IMR-90 (cell line): ENCODE results near the gene KRTDAP. TPM values are rescaled to one million over a fixed set of nuclear protein-coding genes. Genes with fewer than 3 reads are reported as not detected.
"Not testable (repeated sequence)": the region's sequence is repeated elsewhere in the genome, so short reads cannot be mapped to it uniquely, and the experiment has no call there.

Experiments
- ATAC-seq: fragments of 200-7000 bp; cut with Tn5 transposase; 2 replicates; pipeline ENCODE4 v1.9.1; 2020; ENCODE audit warnings: low read depth, mild to moderate bottlenecking, moderate library complexity
- BruUV-seq: library from RNA; stranded (reverse); fragments of 400-500 nt; replicated peaks from 2 replicates; lab custom pipeline; 2021; lab: Mats Ljungman, UMichigan
- CTCF ChIA-PET: fragments of 300-600 bp; formaldehyde crosslinking; extraction: SDS; loops from one replicate; lab custom pipeline; 2021; ENCODE audit warnings: antibody characterized with exemption; lab: Yijun Ruan, JAX
- POLR2A ChIA-PET: fragments of 300-600 bp; sonication (Branson Sonifier 250); formaldehyde crosslinking; loops from one replicate; lab custom pipeline; 2022; ENCODE audit warnings: antibody characterized with exemption; ENCODE audit not compliant: unreplicated experiment; lab: Charles Lee
- DNase-seq: peaks from one replicate; pipeline ENCODE4 v3.0.0; 2013
- H2AFZ ChIP-seq: replicated peaks from 2 replicates; pipeline ENCODE3; 2013; ENCODE audit warnings: low read length, mild to moderate bottlenecking; ENCODE audit not compliant: poor library complexity
- H2AK5ac ChIP-seq: 2 replicates; pipeline ENCODE4 v1.6.1; 2013; ENCODE audit warnings: low read depth, low read length, inconsistent platforms
- H2AK9ac ChIP-seq: replicated peaks from 2 replicates; pipeline ENCODE3; 2013; ENCODE audit warnings: mild to moderate bottlenecking, low read depth, low read length, moderate library complexity; ENCODE audit not compliant: poor library complexity
- H2BK120ac ChIP-seq: 2 replicates; pipeline ENCODE4 v1.6.1; 2013; ENCODE audit warnings: low read depth, low read length, inconsistent platforms
- H2BK15ac ChIP-seq: 3 replicates; pipeline ENCODE4 v1.6.1; 2013; ENCODE audit warnings: low read depth, low read length, inconsistent platforms
- H2BK20ac ChIP-seq: 2 replicates; pipeline ENCODE4 v1.6.1; 2013; ENCODE audit warnings: low read depth, mild to moderate bottlenecking, inconsistent platforms, low read length, moderate library complexity
- H2BK5ac ChIP-seq: 2 replicates; pipeline ENCODE4 v1.6.1; 2013; ENCODE audit warnings: mild to moderate bottlenecking, low read depth, low read length, inconsistent platforms; ENCODE audit not compliant: poor library complexity, severe bottlenecking
- H3K14ac ChIP-seq: replicated peaks from 2 replicates; pipeline ENCODE4 v1.6.1; 2013; ENCODE audit warnings: low read depth, low read length, inconsistent platforms
- H3K18ac ChIP-seq: 2 replicates; pipeline ENCODE4 v1.6.1; 2013; ENCODE audit warnings: low read depth, low read length, control low read depth
- H3K23ac ChIP-seq: 2 replicates; pipeline ENCODE4 v1.6.1; 2013; ENCODE audit warnings: low read depth, low read length, inconsistent platforms
- H3K27ac ChIP-seq: 2 replicates; pipeline ENCODE4 v1.5.1; 2013; ENCODE audit warnings: mild to moderate bottlenecking, control low read depth, low read length; ENCODE audit not compliant: insufficient read depth
- H3K27me3 ChIP-seq: 2 replicates; pipeline ENCODE4 v1.6.1; 2013; ENCODE audit warnings: low read length; ENCODE audit not compliant: control insufficient read depth, insufficient read depth
- H3K36me3 ChIP-seq: 2 replicates; pipeline ENCODE4 v1.6.1; 2013; ENCODE audit warnings: low read length, mixed read lengths; ENCODE audit not compliant: control insufficient read depth, insufficient read depth
- H3K4ac ChIP-seq: 2 replicates; pipeline ENCODE4 v1.6.1; 2013; ENCODE audit warnings: low read depth, low read length, inconsistent platforms
- H3K4me1 ChIP-seq: 2 replicates; pipeline ENCODE4 v1.6.1; 2013; ENCODE audit warnings: low read length, mixed read lengths; ENCODE audit not compliant: control insufficient read depth, insufficient read depth
- H3K4me2 ChIP-seq: 2 replicates; pipeline ENCODE4 v1.6.1; 2013; ENCODE audit warnings: low read depth, mild to moderate bottlenecking, control low read depth, low read length, moderate library complexity
- H3K4me3 ChIP-seq: 2 replicates; pipeline ENCODE4 v1.5.1; 2013; ENCODE audit warnings: low read depth, mild to moderate bottlenecking, control low read depth, low read length, moderate library complexity; ENCODE audit not compliant: insufficient read depth
- H3K56ac ChIP-seq: 2 replicates; pipeline ENCODE4 v1.6.1; 2013; ENCODE audit warnings: low read length, inconsistent platforms; ENCODE audit not compliant: insufficient read depth; ENCODE audit errors: extremely low read depth
- H3K79me1 ChIP-seq, 2 experiments: 2 replicates each; pipeline ENCODE4 v1.6.1; 2013; ENCODE audit warnings: low read length in 2 of 2, inconsistent platforms in 1 of 2, low read depth in 1 of 2
- H3K9ac ChIP-seq: 2 replicates; pipeline ENCODE4 v1.6.1; 2013; ENCODE audit warnings: low read depth, low read length, control low read depth
- H3K9me1 ChIP-seq: 2 replicates; pipeline ENCODE4 v1.6.1; 2013; ENCODE audit warnings: low read length, inconsistent platforms; ENCODE audit not compliant: insufficient read depth
- H3K9me3 ChIP-seq: 2 replicates; pipeline ENCODE4 v1.6.1; 2013; ENCODE audit warnings: low read length; ENCODE audit not compliant: control insufficient read depth, insufficient read depth
- H4K20me1 ChIP-seq: 2 replicates; pipeline ENCODE4 v1.6.1; 2013; ENCODE audit warnings: low read length, inconsistent platforms; ENCODE audit not compliant: insufficient read depth
- H4K5ac ChIP-seq: 2 replicates; pipeline ENCODE4 v1.6.1; 2013; ENCODE audit warnings: mild to moderate bottlenecking, low read depth, low read length, control low read depth
- H4K8ac ChIP-seq, 2 experiments: 2 replicates each; pipeline ENCODE4 v1.6.1; 2013; ENCODE audit warnings: low read depth in 2 of 2, low read length in 2 of 2, control low read depth in 1 of 2, inconsistent platforms in 1 of 2
- H4K91ac ChIP-seq: 2 replicates; pipeline ENCODE4 v1.6.1; 2013; ENCODE audit warnings: low read depth, low read length, inconsistent platforms; ENCODE audit not compliant: insufficient read depth
- BHLHE40 ChIP-seq: fragments of 150-350 bp; IDR thresholded peaks from 2 replicates; pipeline ENCODE4 v1.6.1; 2016; ENCODE audit warnings: mild to moderate bottlenecking, low read depth, low read length
- CEBPB ChIP-seq: IDR thresholded peaks from 2 replicates; pipeline ENCODE4 v1.6.1; 2012; ENCODE audit warnings: low read depth, low read length, improper control_type of control experiment
- CHD1 ChIP-seq: IDR thresholded peaks from 2 replicates; pipeline ENCODE4 v1.6.1; 2012; ENCODE audit warnings: low read depth, low read length, improper control_type of control experiment
- FOS ChIP-seq: fragments of 150-350 bp; IDR thresholded peaks from 2 replicates; pipeline ENCODE4 v1.6.1; 2016; ENCODE audit warnings: low read depth, low read length
- MAZ ChIP-seq: IDR thresholded peaks from 2 replicates; pipeline ENCODE4 v1.6.1; 2012; ENCODE audit warnings: low read depth, mild to moderate bottlenecking, low read length, improper control_type of control experiment, moderate library complexity, borderline replicate concordance
- POLR2A ChIP-seq: IDR thresholded peaks from 2 replicates; pipeline ENCODE4 v1.6.1; 2012; ENCODE audit warnings: mild to moderate bottlenecking, low read depth, low read length
- RCOR1 ChIP-seq: IDR thresholded peaks from 2 replicates; pipeline ENCODE4 v1.6.1; 2012; ENCODE audit warnings: mild to moderate bottlenecking, low read length, improper control_type of control experiment; ENCODE audit not compliant: insufficient replicate concordance
- RFX5 ChIP-seq: IDR thresholded peaks from 2 replicates; pipeline ENCODE4 v1.8.0; 2012; ENCODE audit warnings: low read depth, mild to moderate bottlenecking, low read length, moderate library complexity
- SMC3 ChIP-seq: fragments of 150-350 bp; IDR thresholded peaks from 2 replicates; pipeline ENCODE4 v1.6.1; 2016; ENCODE audit warnings: low read depth, mild to moderate bottlenecking, antibody characterized with exemption, low read length, moderate library complexity
- WGBS, 2 experiments: methylation state at CpG; one replicate each; pipeline versions ENCODE4 v1.1.5 to v1.1.7; 2013; ENCODE audit warnings: missing lambda C conversion rate in 2 of 2; ENCODE audit not compliant: insufficient read length in 1 of 2; ENCODE audit errors: extremely low coverage in 2 of 2; 5-methylcytosine and 5-hydroxymethylcytosine counted together
- dilution Hi-C: fragments of 300-500 bp; cut with HindIII; formaldehyde crosslinking; loops from one replicate; pipeline ENCODE4 v1.14.3; 2018; ENCODE audit warnings: low sequenced_read_pairs; ENCODE audit not compliant: unreplicated experiment
- in situ Hi-C: fragments of 300-500 bp; cut with MboI; formaldehyde crosslinking; loops from 3 replicates; pipeline ENCODE4 v1.14.3; 2019; ENCODE audit warnings: low sequenced_read_pairs, inconsistent platforms, mixed read lengths
- intact Hi-C: fragments of 100-400 bp; cut with micrococcal nuclease; formaldehyde crosslinking; loops from 2 replicates; pipeline ENCODE4 v1.10.0; 2022
- polyA plus RNA-seq, 3 experiments: library from polyadenylated mRNA; depleted of rRNA; stranded (reverse); fragments of >200 nt; gene quantifications; 2 replicates each; pipeline ENCODE4 v1.2.3, GENCODE V29; 2012; ENCODE audit warnings: low replicate concordance in 1 of 3
- total RNA-seq: library from RNA; depleted of rRNA; stranded (reverse); fragments of >200 nt; gene quantifications from 2 replicates; pipeline ENCODE4 v1.2.3, GENCODE V29; 2012
- TF ChIP-seq, protein P1 (sequence below): fragments of 150-350 bp; IDR thresholded peaks from 2 replicates; pipeline ENCODE4 v1.6.1; 2017; ENCODE audit warnings: mild to moderate bottlenecking, antibody characterized with exemption, low read length, low read depth

The KRTDAP gene
- total and polyA plus RNA-seq, 2 of the 4 experiments (the other 2 are of a cell fraction) = not detected

DNA sequence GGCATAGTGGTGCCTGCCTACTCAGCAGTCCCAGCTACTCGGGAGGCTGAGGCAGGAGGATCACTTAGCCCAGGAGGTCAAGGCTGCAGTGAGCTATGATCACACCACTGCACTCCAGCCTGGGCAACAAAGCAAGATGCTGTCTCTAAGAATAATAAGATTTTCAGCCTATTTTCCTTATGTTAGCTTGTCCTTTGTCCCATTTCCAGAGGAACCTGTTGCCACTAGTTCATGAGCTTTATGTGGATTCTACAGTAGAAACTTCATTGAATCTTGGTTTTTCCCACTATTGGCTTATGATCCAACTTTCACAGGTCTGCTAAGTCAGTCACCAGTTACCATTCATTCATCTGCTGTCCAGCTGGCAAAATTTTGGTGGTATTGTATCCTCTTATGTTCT lies 24.0 kb downstream of the KRTDAP start:
- intact Hi-C loops = loop anchor here (10.0 kb wide), 1 partner anchor 111 kb away; the partner anchor contains the start of gene FFAR3
- Histone ChIP-seq H3K27me3 (peaks cover 3% of the 10 kb centered on the region), H2BK20ac (no peak overlapping the region), H3K4me3 (no peak overlapping the region), H3K18ac (no peak overlapping the region), H4K8ac (no peak overlapping the region), H2AK5ac (no peak overlapping the region), H3K79me1 (no peaks in the 10 kb centered on the region), H3K9me1 (no peaks in the 10 kb centered on the region), H2BK15ac (no peak overlapping the region), H2AK9ac (no peak overlapping the region), H3K4me1 (no peaks in the 10 kb centered on the region), H3K23ac (no peak overlapping the region), H2AFZ (no peak overlapping the region), H4K20me1 (no peaks in the 10 kb centered on the region), H3K56ac (no peak overlapping the region), H4K5ac (no peak overlapping the region), H3K4ac (no peak overlapping the region), H3K36me3 (no peaks in the 10 kb centered on the region), H3K9me3 (no peaks in the 10 kb centered on the region), H3K4me2 (no peak overlapping the region), H2BK5ac (no peak overlapping the region), H3K9ac (no peak overlapping the region), H4K91ac (no peak overlapping the region), H2BK120ac (no peak overlapping the region), H3K27ac (no peak overlapping the region), H3K14ac (no peak overlapping the region)
- ChIA-PET POLR2A (no interaction called here), CTCF (no interaction called here)
- whole genome bisulfite sequencing, 2 experiments = no CpG with 5 or more reads among the region's 1 CpG
- TF ChIP-seq FOS (no peak), MAZ (no peak), RCOR1 (no peak), CEBPB (no peak), BHLHE40 (no peak), CHD1 (no peak), SMC3 (no peak), RFX5 (no peak), POLR2A (no peak)
- TF ChIP-seq, protein P1, sequence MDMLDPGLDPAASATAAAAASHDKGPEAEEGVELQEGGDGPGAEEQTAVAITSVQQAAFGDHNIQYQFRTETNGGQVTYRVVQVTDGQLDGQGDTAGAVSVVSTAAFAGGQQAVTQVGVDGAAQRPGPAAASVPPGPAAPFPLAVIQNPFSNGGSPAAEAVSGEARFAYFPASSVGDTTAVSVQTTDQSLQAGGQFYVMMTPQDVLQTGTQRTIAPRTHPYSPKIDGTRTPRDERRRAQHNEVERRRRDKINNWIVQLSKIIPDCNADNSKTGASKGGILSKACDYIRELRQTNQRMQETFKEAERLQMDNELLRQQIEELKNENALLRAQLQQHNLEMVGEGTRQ = no peak
- dilution Hi-C loops = no loop called here
- ATAC-seq (no peak), DNase-seq (no peak)
- in situ Hi-C loops = no loop called here
- BruUV-seq = no TSS peak

DNA sequence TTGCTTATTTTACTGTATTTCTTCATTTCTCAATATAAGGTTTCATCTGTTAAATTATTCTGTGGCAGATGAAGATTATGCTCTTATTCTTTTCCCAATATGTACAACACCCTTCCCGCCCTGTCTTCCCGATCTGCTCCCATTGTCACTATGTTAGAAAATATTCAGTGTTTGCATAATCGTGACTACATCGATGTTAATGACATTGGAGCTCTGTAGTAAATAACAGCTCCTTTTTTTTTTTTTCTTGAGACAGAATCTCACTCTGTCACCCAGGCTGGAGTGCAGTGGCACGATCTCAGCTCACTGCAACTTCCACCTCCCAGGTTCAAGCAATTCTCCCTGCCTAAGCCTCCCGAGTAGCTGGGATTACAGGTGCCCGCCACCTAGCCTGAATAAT lies 27.3 kb downstream of the KRTDAP start:
- H2BK5ac ChIP-seq, H2AFZ ChIP-seq, H4K5ac ChIP-seq, H3K56ac ChIP-seq, H4K8ac ChIP-seq, H3K14ac ChIP-seq, H3K23ac ChIP-seq, H3K18ac ChIP-seq, H2BK15ac ChIP-seq, in situ Hi-C loops, H4K20me1 ChIP-seq, DNase-seq, POLR2A ChIA-PET, H2BK20ac ChIP-seq, H4K91ac ChIP-seq, H3K36me3 ChIP-seq, H3K4me2 ChIP-seq, H3K4me1 ChIP-seq, H3K27ac ChIP-seq, H3K9ac ChIP-seq, H3K27me3 ChIP-seq, H2AK5ac ChIP-seq, H3K4me3 ChIP-seq, H3K4ac ChIP-seq, H3K79me1 ChIP-seq, H3K9me3 ChIP-seq, H2BK120ac ChIP-seq, H2AK9ac ChIP-seq, H3K9me1 ChIP-seq, CTCF ChIA-PET, ATAC-seq, BruUV-seq, dilution Hi-C loops: not testable (repeated sequence)
- WGBS, 2 experiments = 10% methylated on average over 2 of the region's 7 CpGs; no CpG with 5 or more reads in 1 of the 2 experiments
- intact Hi-C loops = loop anchor here (10.0 kb wide), 1 partner anchor 108 kb away; the partner anchor contains the start of gene FFAR3
